Tibial artery (tissue), 4 donors: ENCODE measurements around the gene LHFPL6.

Experiments used
- DNase-seq, 2 donors: peaks; one replicate each; pipeline ENCODE4 v3.0.0-alpha.2; 2019
- H3K27ac ChIP-seq, 2 donors: fragments of 200-600 bp; sonication (generic) in 1 of 2; 1 replicate in 1 of 2; 2 replicates in 1 of 2; pipeline ENCODE4 v1.5.1; 2018 to 2019; ENCODE audit warnings: mild to moderate bottlenecking in 1 of 2
- H3K27me3 ChIP-seq, 2 donors: fragments of 200-600 bp; sonication (generic) in 1 of 2; one replicate each; pipeline versions ENCODE4 v1.5.1 to v1.6.0; 2016 to 2019
- H3K36me3 ChIP-seq, 3 donors: fragments of 200-600 bp; sonication (generic) in 2 of 3; one replicate each; pipeline ENCODE4 v1.5.1; 2016 to 2019; ENCODE audit warnings: mild to moderate bottlenecking in 2 of 3
- H3K4me1 ChIP-seq, 4 donors: fragments of 200-600 bp; sonication (generic) in 2 of 4; 1 replicate in 3 of 4; 2 replicates in 1 of 4; pipeline ENCODE4 v1.5.1; 2016 to 2019
- H3K4me3 ChIP-seq, 2 donors: fragments of 200-600 bp; sonication (generic) in 1 of 2; 1 replicate in 1 of 2; 2 replicates in 1 of 2; pipeline ENCODE4 v1.5.1; 2018 to 2019; ENCODE audit warnings: mild to moderate bottlenecking in 2 of 2
- H3K9me3 ChIP-seq, 3 donors: fragments of 200-600 bp; sonication (generic) in 1 of 3; one replicate each; pipeline ENCODE4 v1.5.1; 2016 to 2019
- intact Hi-C: fragments of 100-400 bp; cut with DNase I; formaldehyde crosslinking; loops from one replicate; pipeline ENCODE4 v1.15.0; 2023; ENCODE audit warnings: low total_unique reads
- TF ChIP-seq, protein P1 (sequence below), 2 experiments: fragments of 200-600 bp in 1 of 2; fragments of 450-650 bp in 1 of 2; IDR thresholded peaks; one replicate each; pipeline ENCODE4 v1.5.1; 2017 to 2019; ENCODE audit warnings: antibody characterized with exemption in 2 of 2, mild to moderate bottlenecking in 1 of 2, moderate library complexity in 1 of 2

The LHFPL6 gene

GRCh38 chr13:39452834-39453233 is 150.2 kb downstream of the LHFPL6 start:
- intact Hi-C loops: no loop called here
- H3K4me1 ChIP-seq: peaks cover 0 to 35% (median 2%) of the 10 kb centered on the region in 4 donors
- no peak for DNase-seq
- H3K4me3 ChIP-seq: no peak overlapping the region
- TF ChIP-seq, protein P1, sequence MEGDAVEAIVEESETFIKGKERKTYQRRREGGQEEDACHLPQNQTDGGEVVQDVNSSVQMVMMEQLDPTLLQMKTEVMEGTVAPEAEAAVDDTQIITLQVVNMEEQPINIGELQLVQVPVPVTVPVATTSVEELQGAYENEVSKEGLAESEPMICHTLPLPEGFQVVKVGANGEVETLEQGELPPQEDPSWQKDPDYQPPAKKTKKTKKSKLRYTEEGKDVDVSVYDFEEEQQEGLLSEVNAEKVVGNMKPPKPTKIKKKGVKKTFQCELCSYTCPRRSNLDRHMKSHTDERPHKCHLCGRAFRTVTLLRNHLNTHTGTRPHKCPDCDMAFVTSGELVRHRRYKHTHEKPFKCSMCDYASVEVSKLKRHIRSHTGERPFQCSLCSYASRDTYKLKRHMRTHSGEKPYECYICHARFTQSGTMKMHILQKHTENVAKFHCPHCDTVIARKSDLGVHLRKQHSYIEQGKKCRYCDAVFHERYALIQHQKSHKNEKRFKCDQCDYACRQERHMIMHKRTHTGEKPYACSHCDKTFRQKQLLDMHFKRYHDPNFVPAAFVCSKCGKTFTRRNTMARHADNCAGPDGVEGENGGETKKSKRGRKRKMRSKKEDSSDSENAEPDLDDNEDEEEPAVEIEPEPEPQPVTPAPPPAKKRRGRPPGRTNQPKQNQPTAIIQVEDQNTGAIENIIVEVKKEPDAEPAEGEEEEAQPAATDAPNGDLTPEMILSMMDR (IDR thresholded peaks at IDR 0.05): no peak
- no peaks in the 10 kb centered on the region for H3K36me3 ChIP-seq
- H3K27ac ChIP-seq: no peak overlapping the region
- H3K27me3 ChIP-seq: no peaks in the 10 kb centered on the region
- H3K9me3 ChIP-seq: no peaks in the 10 kb centered on the region

GRCh38 chr13:39452417-39452816 is 150.6 kb downstream of the LHFPL6 start:
- H3K27me3 ChIP-seq: no peaks in the 10 kb centered on the region
- H3K36me3 ChIP-seq: no peaks in the 10 kb centered on the region
- H3K4me1 ChIP-seq: peaks cover 0 to 40% (median 2%) of the 10 kb centered on the region in 4 donors
- no peaks in the 10 kb centered on the region for H3K9me3 ChIP-seq
- intact Hi-C loops: no loop called here
- TF ChIP-seq, protein P1 (IDR thresholded peaks at IDR 0.05): no peak
- DNase-seq: no peak
- no peak overlapping the region for H3K4me3 ChIP-seq
- no peak overlapping the region for H3K27ac ChIP-seq

- H3K27me3 ChIP-seq: no peaks in the 10 kb centered on the region
- intact Hi-C loops: no loop called here
- no peaks in the 10 kb centered on the region for H3K36me3 ChIP-seq
- TF ChIP-seq, protein P1 (IDR thresholded peaks at IDR 0.05): no peak
- H3K9me3 ChIP-seq: no peaks in the 10 kb centered on the region
- DNase-seq: peak; percentile 24 to 60
- H3K4me3 ChIP-seq: no peak overlapping the region
- no peak overlapping the region for H3K27ac ChIP-seq
- peaks cover 0 to 45% (median 2%) of the 10 kb centered on the region in 4 donors for H3K4me1 ChIP-seq
These were observed 151.1 kb downstream of the LHFPL6 start for GRCh38 chr13:39451860-39452301.

GRCh38 chr13:39451301-39451700 is 151.7 kb downstream of the LHFPL6 start:
- Histone ChIP-seq H3K4me1 (peaks cover 0 to 46% (median 2%) of the 10 kb centered on the region in 4 donors), H3K27ac (no peak overlapping the region), H3K9me3 (no peaks in the 10 kb centered on the region), H3K4me3 (no peak overlapping the region), H3K27me3 (no peaks in the 10 kb centered on the region), H3K36me3 (no peaks in the 10 kb centered on the region)
- no peak for DNase-seq
- TF ChIP-seq, protein P1 (IDR thresholded peaks at IDR 0.05): no peak
- intact Hi-C loops: no loop called here

DNA sequence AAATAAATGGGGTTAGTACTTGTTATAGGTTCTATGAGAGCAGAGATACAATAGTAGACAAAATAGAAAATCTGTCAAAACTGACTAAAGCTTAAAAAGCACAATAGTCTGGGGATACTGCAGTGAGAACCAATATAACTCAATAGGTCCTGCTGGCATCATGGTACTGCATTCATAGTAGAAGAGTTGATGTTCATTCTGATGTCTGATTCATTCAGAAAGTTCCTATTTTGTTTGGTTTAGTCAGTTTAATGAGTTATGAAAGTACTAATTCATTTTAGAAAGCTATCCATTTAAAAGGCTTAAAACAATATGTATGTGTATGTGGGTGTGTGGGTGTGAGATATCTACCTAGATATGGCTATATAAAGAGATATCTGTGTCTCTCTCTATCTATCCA is 152.8 kb downstream of the LHFPL6 start:
- H3K36me3 ChIP-seq: no peaks in the 10 kb centered on the region
- no peaks in the 10 kb centered on the region for H3K27me3 ChIP-seq
- H3K4me1 ChIP-seq: peaks cover 0 to 46% (median 2%) of the 10 kb centered on the region in 4 donors
- H3K9me3 ChIP-seq: no peaks in the 10 kb centered on the region
- H3K4me3 ChIP-seq: no peak overlapping the region
- H3K27ac ChIP-seq: no peak overlapping the region
- no peak for DNase-seq
- TF ChIP-seq, protein P1 (IDR thresholded peaks at IDR 0.05): no peak
- intact Hi-C loops: no loop called here

DNA sequence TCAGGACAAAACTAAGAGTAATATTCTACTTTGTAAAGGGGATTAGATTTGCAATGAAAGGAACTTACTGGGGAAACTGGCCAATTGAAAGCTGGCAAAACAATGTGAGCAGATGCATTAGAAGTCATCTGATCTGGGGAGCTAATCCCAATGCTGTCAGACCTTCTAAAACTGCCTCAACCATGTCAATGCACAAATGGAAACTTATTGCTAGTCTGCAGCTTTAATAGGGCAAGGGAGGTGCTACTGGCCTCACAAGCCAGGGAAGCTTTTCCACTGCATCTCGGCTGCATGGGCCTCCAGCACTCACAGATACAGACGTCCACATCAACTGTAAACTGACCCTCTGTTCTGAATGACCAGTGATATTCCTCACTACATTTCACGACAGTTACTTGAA is 154.2 kb downstream of the LHFPL6 start:
- no peak overlapping the region for H3K27ac ChIP-seq
- no peak overlapping the region for H3K4me3 ChIP-seq
- TF ChIP-seq, protein P1 (IDR thresholded peaks at IDR 0.05): no peak
- no peaks in the 10 kb centered on the region for H3K36me3 ChIP-seq
- intact Hi-C loops: no loop called here
- H3K27me3 ChIP-seq: no peaks in the 10 kb centered on the region
- H3K9me3 ChIP-seq: no peaks in the 10 kb centered on the region
- DNase-seq: no peak
- H3K4me1 ChIP-seq: peaks cover 0 to 52% (median 2%) of the 10 kb centered on the region in 4 donors
